H9 (cell line): ENCODE results near the gene BORCS8. TPM values are rescaled to one million over a fixed set of nuclear protein-coding genes. Genes with fewer than 3 reads are reported as not detected.
A peak's percentile ranks its signal among the peaks of the same experiment; 100 is the strongest.

ENCODE experiments used
- DNase-seq: peaks from one replicate; pipeline ENCODE4 v3.0.0-alpha.2; 2017
- H2AFZ ChIP-seq: one replicate; pipeline ENCODE4 v1.6.1; 2013; ENCODE audit warnings: mild to moderate bottlenecking, low read length, control low read depth, moderate library complexity
- H2AK5ac ChIP-seq: 2 replicates; pipeline ENCODE4 v1.6.1; 2013; ENCODE audit warnings: low read length, control low read depth, mixed read lengths; ENCODE audit not compliant: insufficient read length
- H2BK120ac ChIP-seq: one replicate; pipeline ENCODE4 v1.6.1; 2013; ENCODE audit warnings: low read depth, mild to moderate bottlenecking, low read length, control low read depth, inconsistent platforms; ENCODE audit not compliant: poor library complexity, severe bottlenecking
- H2BK12ac ChIP-seq: 2 replicates; pipeline ENCODE4 v1.6.1; 2013; ENCODE audit warnings: low read length, control low read depth, mixed read lengths, low read depth; ENCODE audit not compliant: insufficient read length
- H2BK15ac ChIP-seq: 2 replicates; pipeline ENCODE4 v1.6.1; 2013; ENCODE audit warnings: low read depth, low read length, control low read depth
- H2BK20ac ChIP-seq: one replicate; pipeline ENCODE4 v1.6.1; 2013; ENCODE audit warnings: low read depth, mild to moderate bottlenecking, low read length, control low read depth, inconsistent platforms; ENCODE audit not compliant: poor library complexity, severe bottlenecking
- H2BK5ac ChIP-seq: 2 replicates; pipeline ENCODE4 v1.6.1; 2013; ENCODE audit warnings: low read length, control low read depth, mixed read lengths; ENCODE audit not compliant: insufficient read length
- H3K14ac ChIP-seq: 2 replicates; pipeline ENCODE4 v1.6.1; 2013; ENCODE audit warnings: low read length, control low read depth; ENCODE audit not compliant: insufficient read depth
- H3K18ac ChIP-seq: 2 replicates; pipeline ENCODE4 v1.6.1; 2013; ENCODE audit warnings: low read depth, mild to moderate bottlenecking, mixed read lengths, low read length, control low read depth; ENCODE audit not compliant: insufficient read length
- H3K23ac ChIP-seq: 2 replicates; pipeline ENCODE4 v1.6.1; 2013; ENCODE audit warnings: low read length, control low read depth, mixed read lengths, low read depth; ENCODE audit not compliant: insufficient read length
- H3K23me2 ChIP-seq: 2 replicates; pipeline ENCODE4 v1.6.1; 2013; ENCODE audit warnings: low read depth, mild to moderate bottlenecking, mixed read lengths, low read length, control low read depth; ENCODE audit not compliant: insufficient read length, poor library complexity, severe bottlenecking
- H3K27ac ChIP-seq: 2 replicates; pipeline ENCODE4 v1.5.1; 2013; ENCODE audit warnings: low read length, control low read depth, mixed read lengths, low read depth; ENCODE audit not compliant: insufficient read length
- H3K27me3 ChIP-seq: 2 replicates; pipeline ENCODE4 v1.6.1; 2013; ENCODE audit warnings: low read length, control low read depth, inconsistent platforms; ENCODE audit not compliant: insufficient read depth
- H3K4ac ChIP-seq: 2 replicates; pipeline ENCODE4 v1.6.1; 2013; ENCODE audit warnings: low read depth, mild to moderate bottlenecking, control low read depth, inconsistent platforms, low read length, moderate library complexity
- H3K4me1 ChIP-seq: 2 replicates; pipeline ENCODE4 v1.6.1; 2013; ENCODE audit warnings: low read length, control low read depth, inconsistent platforms; ENCODE audit not compliant: insufficient read depth
- H3K4me2 ChIP-seq: 2 replicates; pipeline ENCODE4 v1.6.1; 2013; ENCODE audit warnings: low read length, control low read depth, mixed read lengths; ENCODE audit not compliant: insufficient read length, insufficient read depth
- H3K56ac ChIP-seq: 2 replicates; pipeline ENCODE4 v1.6.1; 2013; ENCODE audit warnings: low read depth, mild to moderate bottlenecking, mixed read lengths, low read length, control low read depth; ENCODE audit not compliant: insufficient read length
- H3K79me1 ChIP-seq: 2 replicates; pipeline ENCODE4 v1.6.1; 2013; ENCODE audit warnings: low read depth, mild to moderate bottlenecking, moderate library complexity, low read length, control low read depth, inconsistent platforms; ENCODE audit not compliant: insufficient read depth, poor library complexity, severe bottlenecking
- H3K79me2 ChIP-seq: 2 replicates; pipeline ENCODE4 v1.6.1; 2013; ENCODE audit warnings: low read length, control low read depth, inconsistent platforms; ENCODE audit not compliant: insufficient read depth
- H3K9ac ChIP-seq: 2 replicates; pipeline ENCODE4 v1.6.1; 2013; ENCODE audit warnings: low read length, control low read depth, mixed read lengths; ENCODE audit not compliant: insufficient read length; ENCODE audit errors: extremely low read depth
- H3K9me3 ChIP-seq: one replicate; pipeline ENCODE4 v1.6.1; 2013; ENCODE audit warnings: low read depth, low read length, inconsistent platforms; ENCODE audit not compliant: control insufficient read depth
- H3T11ph ChIP-seq: one replicate; pipeline ENCODE4 v1.6.1; 2013; ENCODE audit warnings: mild to moderate bottlenecking, low read length, control low read depth, inconsistent platforms
- H4K20me1 ChIP-seq: one replicate; pipeline ENCODE4 v1.6.1; 2013; ENCODE audit not compliant: control insufficient read depth, insufficient read length, insufficient read depth
- H4K5ac ChIP-seq: 2 replicates; pipeline ENCODE4 v1.6.1; 2013; ENCODE audit warnings: low read depth, mild to moderate bottlenecking, mixed read lengths, low read length, control low read depth; ENCODE audit not compliant: insufficient read length
- H4K8ac ChIP-seq: replicated peaks from 2 replicates; pipeline ENCODE4 v1.6.1; 2013; ENCODE audit warnings: low read length, control low read depth, mixed read lengths, low read depth; ENCODE audit not compliant: insufficient read length
- H4K91ac ChIP-seq: 2 replicates; pipeline ENCODE4 v1.6.1; 2013; ENCODE audit warnings: low read depth, mild to moderate bottlenecking, moderate library complexity, mixed read lengths, low read length, control low read depth; ENCODE audit not compliant: insufficient read length
- H3K27ac Mint-ChIP-seq, 3 experiments: 2 replicates in 2 of 3; 3 replicates in 1 of 3; pipeline ENCODE4 v1.8.0; 2020 to 2021; ENCODE audit warnings: mixed read lengths in 3 of 3, mild to moderate bottlenecking in 1 of 3, moderate library complexity in 1 of 3
- H3K27me3 Mint-ChIP-seq: 2 replicates; pipeline ENCODE4 v1.8.0; 2021; ENCODE audit warnings: low read depth, mild to moderate bottlenecking, moderate library complexity, mixed read lengths
- H3K36me3 Mint-ChIP-seq, 3 experiments: 2 replicates in 2 of 3; 3 replicates in 1 of 3; pipeline ENCODE4 v1.8.0; 2020 to 2021; ENCODE audit warnings: low read depth in 3 of 3, mixed read lengths in 3 of 3; ENCODE audit not compliant: insufficient read depth in 1 of 3
- H3K4me1 Mint-ChIP-seq, 2 experiments: 2 replicates each; pipeline ENCODE4 v1.8.0; 2020; ENCODE audit warnings: mixed read lengths in 2 of 2
- H3K4me3 Mint-ChIP-seq, 2 experiments: 2 replicates in 1 of 2; 3 replicates in 1 of 2; pipeline ENCODE4 v1.8.0; 2020 to 2021; ENCODE audit warnings: mild to moderate bottlenecking in 2 of 2, mixed read lengths in 2 of 2, moderate library complexity in 1 of 2
- H3K9me3 Mint-ChIP-seq, 2 experiments: 2 replicates in 1 of 2; 3 replicates in 1 of 2; pipeline ENCODE4 v1.8.0; 2020; ENCODE audit warnings: mild to moderate bottlenecking in 2 of 2, mixed read lengths in 2 of 2, moderate library complexity in 1 of 2
- CTCF ChIP-seq: fragments of 200-600 bp; sonication (generic); conservative IDR thresholded peaks from 3 replicates; pipeline ENCODE4 v1.8.0; 2021; ENCODE audit warnings: antibody characterized with exemption, mild to moderate bottlenecking
- WGBS: extraction: QIAGEN DNeasy Blood & Tissue Kit; methylation state at CpG from one replicate; pipeline ENCODE4 v1.1.7; 2013; ENCODE audit warnings: missing lambda C conversion rate, low lambda C conversion rate, mixed read lengths; ENCODE audit not compliant: insufficient read length; ENCODE audit errors: extremely low coverage; 5-methylcytosine and 5-hydroxymethylcytosine counted together
- total RNA-seq: library from RNA; stranded (reverse); gene quantifications from 2 replicates; pipeline ENCODE4 v1.2.1, GENCODE V29; 2021

BORCS8 gene
- total RNA-seq, 1 experiment from 2014 or later, result 20.4 TPM

DNA sequence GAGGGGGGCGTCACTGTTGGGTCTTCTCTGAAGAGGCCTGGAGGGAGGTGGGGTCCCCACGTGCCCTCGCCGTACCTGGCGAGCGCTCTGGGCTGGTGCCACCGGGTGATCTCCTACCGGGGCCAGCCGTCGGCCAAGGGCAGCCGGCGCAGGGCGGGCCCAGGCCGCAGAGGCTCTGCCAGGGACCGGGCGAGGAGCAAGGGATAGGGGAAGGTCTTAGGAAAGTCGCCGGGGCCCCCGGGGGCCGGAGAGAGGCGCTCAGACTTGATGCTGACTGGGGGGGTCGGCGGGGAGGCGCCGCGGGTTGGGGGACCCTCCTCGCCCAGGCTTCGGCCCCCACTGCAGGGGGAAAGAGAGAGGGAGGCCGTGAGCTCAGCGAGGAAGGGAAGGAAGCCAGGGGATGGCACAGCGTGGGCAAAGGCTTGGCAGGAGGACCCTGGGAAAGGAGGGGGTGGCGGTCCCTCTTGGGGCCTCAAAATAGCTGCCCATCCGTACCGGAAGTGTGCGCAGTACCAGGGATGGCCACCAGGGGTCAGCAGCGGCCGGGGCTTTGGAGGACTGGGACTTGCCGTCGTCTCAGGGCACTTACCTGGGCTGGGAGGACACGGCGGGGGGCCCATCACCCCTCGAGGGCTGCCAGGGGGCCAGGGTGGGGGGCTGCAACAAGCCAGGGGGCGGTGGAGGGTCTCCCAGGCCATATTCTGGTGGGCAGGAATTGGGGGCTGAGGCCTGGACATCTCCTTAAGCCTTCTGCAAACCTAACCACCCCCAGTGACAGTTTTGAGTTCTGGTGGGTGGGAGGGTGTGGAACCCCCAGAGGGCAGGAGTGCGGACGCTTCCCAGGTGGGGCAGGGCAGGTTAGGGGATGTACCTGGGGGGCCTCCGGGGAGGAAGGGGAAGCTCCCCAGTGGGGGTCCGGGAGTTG, 46.0 kb downstream of the BORCS8 start:
- Histone ChIP-seq H2BK5ac (no peak overlapping the region), H4K5ac (no peak overlapping the region), H2AK5ac (no peak overlapping the region), H3K27me3 (no peaks in the 10 kb centered on the region), H4K20me1 (no peaks in the 10 kb centered on the region), H2BK15ac (no peak overlapping the region), H3K79me1 (no peaks in the 10 kb centered on the region), H4K8ac (no peak overlapping the region), H3T11ph (no peak overlapping the region), H3K23ac (no peak overlapping the region), H2BK120ac (no peak overlapping the region), H3K9me3 (no peaks in the 10 kb centered on the region), H4K91ac (no peak overlapping the region), H3K4ac (no peak overlapping the region), H2BK20ac (no peak overlapping the region), H3K56ac (no peak overlapping the region), H3K23me2 (no peaks in the 10 kb centered on the region), H2BK12ac (no peak overlapping the region), H3K4me2 (no peak overlapping the region), H2AFZ (no peak overlapping the region), H3K4me1 (no peaks in the 10 kb centered on the region), H3K79me2 (no peaks in the 10 kb centered on the region), H3K14ac (no peak overlapping the region), H3K18ac (no peak overlapping the region), H3K9ac (no peak overlapping the region), H3K27ac (no peak overlapping the region)
- Mint-ChIP-seq H3K36me3 (no peaks in the 10 kb centered on the region), H3K27ac (peak overlapping the region in 1 of 3 experiments; percentile 77; a peak in 2 of 7 replicates), H3K4me1 (no peaks in the 10 kb centered on the region; a peak in 1 of 4 replicates), H3K4me3 (no peak overlapping the region), H3K9me3 (no peaks in the 10 kb centered on the region; a peak in 1 of 5 replicates), H3K27me3 (peaks cover 28% of the 10 kb centered on the region)
- peak; percentile 92 for TF ChIP-seq CTCF
- no CpG with 5 or more reads among the region's 47 CpGs for WGBS
- DNase-seq, result peak; percentile 89
